Upper lobe of left lung (tissue), 6 donors: ENCODE results near the gene FAM181B. TPM values are rescaled to one million over a fixed set of nuclear protein-coding genes. Genes with fewer than 3 reads are reported as not detected.

Source experiments
- ATAC-seq, 2 donors: fragments of 200-7000 bp; cut with Tn5 transposase; one replicate each; pipeline ENCODE4 v1.9.1; 2022; ENCODE audit warnings: mild to moderate bottlenecking in 2 of 2, moderate library complexity in 2 of 2; ENCODE audit not compliant: low FRiP score in 2 of 2
- DNase-seq, 2 donors: peaks; one replicate each; pipeline ENCODE4 v3.0.0-alpha.2; 2019 to 2020
- H3K27ac ChIP-seq, 4 donors: fragments of 200-600 bp; sonication (generic); one replicate each; pipeline ENCODE4 v1.5.1; 2016 to 2019
- H3K27me3 ChIP-seq, 4 donors: fragments of 200-600 bp; sonication (generic); one replicate each; pipeline ENCODE4 v1.5.1; 2017 to 2019
- H3K36me3 ChIP-seq, 4 donors: fragments of 200-600 bp; sonication (generic); one replicate each; pipeline ENCODE4 v1.5.1; 2016 to 2019
- H3K4me1 ChIP-seq, 4 donors: fragments of 200-600 bp; sonication (generic); one replicate each; pipeline ENCODE4 v1.5.1; 2018 to 2019
- H3K4me3 ChIP-seq, 4 donors: fragments of 200-600 bp; sonication (generic); one replicate each; pipeline ENCODE4 v1.5.1; 2017 to 2019; ENCODE audit warnings: mild to moderate bottlenecking in 2 of 4, moderate library complexity in 1 of 4
- H3K9me3 ChIP-seq, 4 donors: fragments of 200-600 bp; sonication (generic); one replicate each; pipeline ENCODE4 v1.5.1; 2018 to 2019
- CTCF ChIP-seq, 6 experiments: fragments of 450-650 bp in 4 of 6; fragments of 200-600 bp in 2 of 6; sonication (generic) in 2 of 6; IDR thresholded peaks; one replicate each; pipeline ENCODE4 v1.5.1; 2016 to 2019; ENCODE audit warnings: antibody characterized with exemption in 6 of 6
- EP300 ChIP-seq, 4 donors: sonication (generic); formaldehyde crosslinking; IDR thresholded peaks; one replicate each; pipeline ENCODE4 v1.5.1; 2017; ENCODE audit warnings: antibody characterized with exemption in 4 of 4, control low read depth in 2 of 4
- POLR2A ChIP-seq, 4 donors: fragments of 450-650 bp; IDR thresholded peaks; one replicate each; pipeline ENCODE4 v1.5.1; 2016 to 2017; ENCODE audit warnings: antibody characterized with exemption in 4 of 4, mild to moderate bottlenecking in 2 of 4
- POLR2AphosphoS5 ChIP-seq, 2 donors: sonication (generic); formaldehyde crosslinking; IDR thresholded peaks; one replicate each; pipeline ENCODE4 v1.5.1; 2017; ENCODE audit warnings: antibody characterized with exemption in 2 of 2
- WGBS, 2 donors: methylation state at CpG; one replicate each; pipeline ENCODE4 v1.1.5; 2017 to 2018; 5-methylcytosine and 5-hydroxymethylcytosine counted together
- total RNA-seq, 6 donors: library from RNA; depleted of rRNA in 4 of 6; stranded (reverse); fragments of >200 nt in 4 of 6; gene quantifications; one replicate each; pipeline versions ENCODE4 v1.1.0 to v1.2.1, GENCODE V29; 2016 to 2021
- donor health status: DM: no; HTN: no; CAD: no; lungs with moderate emphysema.
- donor health status: DM: no; HTN: yes; CAD: no; lungs with severe emphysema.

The FAM181B gene, protein sequence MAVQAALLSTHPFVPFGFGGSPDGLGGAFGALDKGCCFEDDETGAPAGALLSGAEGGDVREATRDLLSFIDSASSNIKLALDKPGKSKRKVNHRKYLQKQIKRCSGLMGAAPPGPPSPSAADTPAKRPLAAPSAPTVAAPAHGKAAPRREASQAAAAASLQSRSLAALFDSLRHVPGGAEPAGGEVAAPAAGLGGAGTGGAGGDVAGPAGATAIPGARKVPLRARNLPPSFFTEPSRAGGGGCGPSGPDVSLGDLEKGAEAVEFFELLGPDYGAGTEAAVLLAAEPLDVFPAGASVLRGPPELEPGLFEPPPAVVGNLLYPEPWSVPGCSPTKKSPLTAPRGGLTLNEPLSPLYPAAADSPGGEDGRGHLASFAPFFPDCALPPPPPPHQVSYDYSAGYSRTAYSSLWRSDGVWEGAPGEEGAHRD
- under 1 TPM in 1 of 6 donors, not detected in 5; 0.13 TPM for total RNA-seq

DNA sequence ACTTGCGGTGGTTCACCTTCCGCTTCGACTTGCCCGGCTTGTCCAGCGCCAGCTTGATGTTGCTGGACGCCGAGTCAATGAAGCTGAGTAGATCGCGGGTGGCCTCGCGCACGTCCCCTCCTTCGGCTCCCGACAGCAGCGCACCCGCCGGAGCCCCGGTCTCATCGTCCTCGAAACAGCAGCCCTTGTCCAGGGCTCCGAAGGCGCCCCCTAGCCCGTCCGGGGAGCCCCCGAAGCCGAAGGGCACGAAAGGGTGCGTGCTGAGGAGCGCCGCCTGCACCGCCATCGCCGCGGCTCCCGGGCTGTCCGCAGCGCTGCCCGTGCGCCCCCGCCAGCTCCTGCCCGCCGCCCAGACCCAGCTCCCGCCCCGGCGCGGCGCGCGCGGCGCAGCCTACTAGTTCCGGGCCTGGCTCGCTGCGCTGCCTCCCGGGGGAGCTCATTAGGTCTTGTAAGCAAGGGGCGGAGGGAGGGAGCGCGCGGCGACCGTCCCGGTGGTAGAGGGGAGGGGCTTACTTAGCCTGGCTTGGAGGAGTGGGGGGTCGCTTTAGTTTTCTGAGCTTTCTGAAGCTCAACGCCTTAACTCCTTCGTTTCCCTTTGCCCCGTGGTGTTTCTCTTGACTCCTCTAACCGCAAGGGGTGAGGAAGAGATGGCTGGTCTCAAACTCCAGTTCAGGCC lies at the start of gene FAM181B:
FAM181B (minus strand) TSS at position 421 of the 676 bp plus-strand sequence; CDS start at position 286, 135 bp downstream.
- Histone ChIP-seq H3K27ac (no peak within 1 kb of the TSS), H3K9me3 (no peaks in the 10 kb centered on the region), H3K4me3 (peak within 1 kb of the TSS in 3 of 4 donors; percentile 43 to 53 (median 52)), H3K4me1 (peaks cover 9 to 18% (median 13%) of the 10 kb centered on the region in 4 donors), H3K27me3 (peaks cover 0 to 30% (median 14%) of the 10 kb centered on the region in 4 donors), H3K36me3 (no peaks in the 10 kb centered on the region)
- DNase-seq (peak in 1 of 2 donors; percentile 91), ATAC-seq (peak in 1 of 2 donors; percentile 78)
- 5 to 8% methylated on average over 13 to 42 of the region's 67 CpGs for WGBS, 2 donors
- TF ChIP-seq EP300 (IDR thresholded peaks at IDR 0.05) (no peak), CTCF (IDR thresholded peaks at IDR 0.05) (no peak), POLR2AphosphoS5 (IDR thresholded peaks at IDR 0.05) (no peak), POLR2A (IDR thresholded peaks at IDR 0.05) (no peak)

- TF ChIP-seq POLR2AphosphoS5 (IDR thresholded peaks at IDR 0.05) (no peak), CTCF (IDR thresholded peaks at IDR 0.05) (no peak), EP300 (IDR thresholded peaks at IDR 0.05) (no peak), POLR2A (IDR thresholded peaks at IDR 0.05) (no peak)
- H3K4me3 ChIP-seq: no peak overlapping the region
- no peak overlapping the region for H3K27ac ChIP-seq
- H3K4me1 ChIP-seq: no peaks in the 10 kb centered on the region
- no peaks in the 10 kb centered on the region for H3K36me3 ChIP-seq
- H3K9me3 ChIP-seq: no peaks in the 10 kb centered on the region
- ATAC-seq (no peak), DNase-seq (no peak)
- H3K27me3 ChIP-seq: no peaks in the 10 kb centered on the region
- WGBS, 2 donors: 93 to 96% methylated on average over 1 of the region's 1 CpG
These were observed 49.2 kb upstream of the FAM181B start for GRCh38 chr11:82782825-82783374.

DNA sequence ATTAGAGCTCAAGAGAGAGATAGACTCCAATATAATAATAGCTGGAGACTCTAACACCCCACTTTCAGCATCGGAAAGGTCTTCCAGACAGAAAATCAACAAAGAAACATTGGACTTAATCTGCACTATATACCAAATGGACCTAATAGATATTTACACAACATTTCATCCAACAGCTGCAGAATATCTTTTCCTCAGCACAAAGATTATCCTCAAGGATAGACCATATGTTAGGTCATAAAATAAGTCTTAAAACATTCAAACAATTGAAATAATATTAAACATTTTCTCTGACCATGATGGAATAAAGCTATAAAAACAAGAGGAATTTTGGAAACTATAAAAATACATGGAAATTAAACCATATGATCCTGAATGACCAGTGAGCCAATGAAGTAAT lies 45.1 kb upstream of the FAM181B start:
- no peak for DNase-seq
- Histone ChIP-seq H3K27ac (no peak overlapping the region), H3K9me3 (peaks cover 0 to 4% (median 0%) of the 10 kb centered on the region in 4 donors), H3K4me3 (no peak overlapping the region), H3K27me3 (no peaks in the 10 kb centered on the region), H3K36me3 (no peaks in the 10 kb centered on the region), H3K4me1 (no peaks in the 10 kb centered on the region)
- no peak for ATAC-seq
- 86 to 94% methylated on average over 1 of the region's 1 CpG for WGBS, 2 donors
- TF ChIP-seq POLR2AphosphoS5 (IDR thresholded peaks at IDR 0.05): no peak

DNA sequence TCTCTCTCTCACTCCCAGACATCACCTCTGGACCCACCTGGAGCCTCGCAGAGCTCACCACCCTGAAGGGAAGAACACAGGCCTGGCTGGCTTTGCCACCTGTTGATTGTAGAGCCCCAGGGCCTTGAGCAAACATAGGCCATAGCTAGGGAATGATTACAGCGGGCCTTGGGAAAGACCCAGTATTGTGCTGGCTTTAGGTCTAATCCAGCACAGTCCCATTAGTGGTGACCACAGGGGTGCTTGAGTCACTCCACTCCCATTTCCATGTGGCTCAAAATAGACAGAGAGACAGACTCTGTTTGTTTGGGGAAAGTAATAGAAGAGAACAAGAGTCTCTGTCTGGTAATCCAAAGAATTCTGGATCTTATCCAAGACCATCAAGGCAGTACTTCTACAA lies 42.7 kb upstream of the FAM181B start:
- H3K4me3 ChIP-seq: no peak overlapping the region
- ATAC-seq (no peak), DNase-seq (no peak)
- TF ChIP-seq EP300 (IDR thresholded peaks at IDR 0.05) (no peak), CTCF (IDR thresholded peaks at IDR 0.05) (no peak), POLR2A (IDR thresholded peaks at IDR 0.05) (no peak), POLR2AphosphoS5 (IDR thresholded peaks at IDR 0.05) (no peak)
- H3K9me3 ChIP-seq: peaks cover 0 to 4% (median 0%) of the 10 kb centered on the region in 4 donors
- H3K27ac ChIP-seq: no peak overlapping the region
- H3K27me3 ChIP-seq: no peaks in the 10 kb centered on the region
- no peaks in the 10 kb centered on the region for H3K4me1 ChIP-seq
- 82 to 94% methylated on average over 2 of the region's 2 CpGs for WGBS, 2 donors
- H3K36me3 ChIP-seq: no peaks in the 10 kb centered on the region

DNA sequence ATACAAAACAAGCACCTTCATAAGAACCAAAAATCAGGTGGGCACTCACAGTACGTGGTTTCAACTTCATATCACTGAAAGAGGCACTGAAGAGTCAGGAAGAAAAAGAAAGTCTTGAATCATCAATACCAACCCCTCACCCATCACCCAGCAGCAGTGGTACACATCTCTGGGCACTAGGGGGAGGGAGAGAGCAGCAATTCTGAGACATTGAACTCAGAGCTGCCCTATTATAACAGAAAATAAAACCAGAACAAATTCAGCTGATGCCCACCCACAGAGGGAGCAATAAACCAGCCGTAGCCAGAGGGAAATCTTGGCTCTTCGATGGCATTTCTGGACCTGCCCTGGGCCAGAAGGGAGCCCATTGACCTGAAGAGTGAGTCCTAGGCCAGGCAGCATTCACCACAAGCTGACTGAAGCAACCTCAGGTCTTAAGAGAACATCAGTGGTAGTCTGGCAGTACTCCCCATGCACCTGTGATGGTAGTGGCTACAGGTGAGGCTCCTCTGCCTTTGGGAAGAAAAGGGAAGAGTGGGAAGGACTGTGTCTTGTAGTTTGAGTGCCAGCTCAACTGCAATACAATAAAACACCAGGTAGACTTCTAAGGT lies 42.2 kb upstream of the FAM181B start:
- no peak overlapping the region for H3K27ac ChIP-seq
- no peaks in the 10 kb centered on the region for H3K4me1 ChIP-seq
- H3K4me3 ChIP-seq: no peak overlapping the region
- ATAC-seq (peak; percentile 55 to 72), DNase-seq (no peak)
- 35 to 48% methylated on average over 3 of the region's 3 CpGs for WGBS, 2 donors
- H3K36me3 ChIP-seq: no peaks in the 10 kb centered on the region
- TF ChIP-seq CTCF (IDR thresholded peaks at IDR 0.05): peak in 5 of 6 experiments; percentile 11 to 31 (median 14)
- no peak for TF ChIP-seq POLR2A (IDR thresholded peaks at IDR 0.05)
- no peaks in the 10 kb centered on the region for H3K27me3 ChIP-seq
- peaks cover 0 to 4% (median 0%) of the 10 kb centered on the region in 4 donors for H3K9me3 ChIP-seq
